ENCODE data around the gene COL11A1. TPM values are rescaled to one million over a fixed set of nuclear protein-coding genes. Genes with fewer than 3 reads are reported as not detected.

Gene COL11A1
- total and polyA plus RNA-seq, 2 experiments from 2014 or later, result 12.3 to 12.5 TPM

DNA sequence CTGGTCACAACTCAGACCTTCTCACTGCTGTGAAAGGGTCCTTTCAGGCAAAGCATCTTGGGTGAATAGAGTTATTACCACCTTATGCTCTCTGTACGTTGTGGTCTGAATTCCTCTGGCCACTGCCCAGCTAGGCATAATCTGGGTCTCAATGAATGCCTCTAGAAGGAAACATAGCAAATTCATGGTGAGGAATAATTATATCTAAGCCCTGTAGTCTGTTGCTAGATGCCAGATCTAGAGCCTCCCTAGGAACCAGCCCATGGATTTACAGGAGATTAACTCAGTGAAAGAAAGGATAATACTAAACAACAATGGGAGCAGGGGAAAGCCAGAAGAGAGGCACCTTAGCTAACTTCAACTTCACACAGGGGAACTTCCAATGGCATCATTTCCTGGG lies 2.4 kb upstream of the COL11A1 start:
- Histone ChIP-seq H3K27me3 (ENCODE audit: insufficient read depth) (peaks cover 8% of the 10 kb centered on the region), H3K79me2 (replicated peaks; ENCODE audit: insufficient read depth) (no peaks in the 10 kb centered on the region), H3K4me1 (ENCODE audit: insufficient read depth) (peaks cover 18% of the 10 kb centered on the region), H3K4me2 (no peak overlapping the region), H4K20me1 (replicated peaks; ENCODE audit: insufficient read depth) (no peaks in the 10 kb centered on the region), H3K4me3 (no peak overlapping the region), H3F3A (replicated peaks; ENCODE audit: low read depth) (no peaks in the 10 kb centered on the region), H3K27ac (ENCODE audit: low read depth) (no peak overlapping the region), H2AFZ (no peak overlapping the region), H3K9me2 (ENCODE audit: insufficient read depth) (no peaks in the 10 kb centered on the region), H3K36me3 (ENCODE audit: insufficient read depth) (no peaks in the 10 kb centered on the region)
- Mint-ChIP-seq H3K27me3 (ENCODE audit: insufficient read depth, low read depth, poor library complexity) (peaks cover 10% of the 10 kb centered on the region), H3K4me1 (peaks cover 24% of the 10 kb centered on the region), H3K9me3 (no peaks in the 10 kb centered on the region), H3K4me3 (no peak overlapping the region), H3K27ac (no peak overlapping the region), H3K36me3 (ENCODE audit: low read depth) (no peaks in the 10 kb centered on the region)
- ATAC-seq, result no peak
- TF ChIP-seq STAT1 (IDR thresholded peaks at IDR 0.05; ENCODE audit: unreplicated experiment) (no peak), ZNF114 (CRISPR knock-in tag; IDR thresholded peaks at IDR 0.05) (no peak), EZH2 (IDR thresholded peaks at IDR 0.05; ENCODE audit: low read depth, unreplicated experiment) (no peak), NANOG (IDR thresholded peaks at IDR 0.05; ENCODE audit: borderline replicate concordance) (no peak), ETS1 (IDR thresholded peaks at IDR 0.05) (no peak), ZNF462 (CRISPR knock-in tag; IDR thresholded peaks at IDR 0.05) (no peak), CREB1 (CRISPR knock-in tag; IDR thresholded peaks at IDR 0.05; ENCODE audit: low read depth) (no peak), ZNF331 (CRISPR knock-in tag; IDR thresholded peaks at IDR 0.05; ENCODE audit: low read depth) (no peak), POLR2AphosphoS5 (IDR thresholded peaks at IDR 0.05; ENCODE audit: low read depth) (no peak), EZH2phosphoT487 (IDR thresholded peaks at IDR 0.05; ENCODE audit: unreplicated experiment) (no peak), JUNB (IDR thresholded peaks at IDR 0.05; ENCODE audit: unreplicated experiment) (no peak)
- TF ChIP-seq, protein P1, sequence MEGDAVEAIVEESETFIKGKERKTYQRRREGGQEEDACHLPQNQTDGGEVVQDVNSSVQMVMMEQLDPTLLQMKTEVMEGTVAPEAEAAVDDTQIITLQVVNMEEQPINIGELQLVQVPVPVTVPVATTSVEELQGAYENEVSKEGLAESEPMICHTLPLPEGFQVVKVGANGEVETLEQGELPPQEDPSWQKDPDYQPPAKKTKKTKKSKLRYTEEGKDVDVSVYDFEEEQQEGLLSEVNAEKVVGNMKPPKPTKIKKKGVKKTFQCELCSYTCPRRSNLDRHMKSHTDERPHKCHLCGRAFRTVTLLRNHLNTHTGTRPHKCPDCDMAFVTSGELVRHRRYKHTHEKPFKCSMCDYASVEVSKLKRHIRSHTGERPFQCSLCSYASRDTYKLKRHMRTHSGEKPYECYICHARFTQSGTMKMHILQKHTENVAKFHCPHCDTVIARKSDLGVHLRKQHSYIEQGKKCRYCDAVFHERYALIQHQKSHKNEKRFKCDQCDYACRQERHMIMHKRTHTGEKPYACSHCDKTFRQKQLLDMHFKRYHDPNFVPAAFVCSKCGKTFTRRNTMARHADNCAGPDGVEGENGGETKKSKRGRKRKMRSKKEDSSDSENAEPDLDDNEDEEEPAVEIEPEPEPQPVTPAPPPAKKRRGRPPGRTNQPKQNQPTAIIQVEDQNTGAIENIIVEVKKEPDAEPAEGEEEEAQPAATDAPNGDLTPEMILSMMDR (conservative IDR thresholded peaks at IDR 0.05; ENCODE audit: low read depth in 2 of 2), result no peak
- TF ChIP-seq, protein P2, sequence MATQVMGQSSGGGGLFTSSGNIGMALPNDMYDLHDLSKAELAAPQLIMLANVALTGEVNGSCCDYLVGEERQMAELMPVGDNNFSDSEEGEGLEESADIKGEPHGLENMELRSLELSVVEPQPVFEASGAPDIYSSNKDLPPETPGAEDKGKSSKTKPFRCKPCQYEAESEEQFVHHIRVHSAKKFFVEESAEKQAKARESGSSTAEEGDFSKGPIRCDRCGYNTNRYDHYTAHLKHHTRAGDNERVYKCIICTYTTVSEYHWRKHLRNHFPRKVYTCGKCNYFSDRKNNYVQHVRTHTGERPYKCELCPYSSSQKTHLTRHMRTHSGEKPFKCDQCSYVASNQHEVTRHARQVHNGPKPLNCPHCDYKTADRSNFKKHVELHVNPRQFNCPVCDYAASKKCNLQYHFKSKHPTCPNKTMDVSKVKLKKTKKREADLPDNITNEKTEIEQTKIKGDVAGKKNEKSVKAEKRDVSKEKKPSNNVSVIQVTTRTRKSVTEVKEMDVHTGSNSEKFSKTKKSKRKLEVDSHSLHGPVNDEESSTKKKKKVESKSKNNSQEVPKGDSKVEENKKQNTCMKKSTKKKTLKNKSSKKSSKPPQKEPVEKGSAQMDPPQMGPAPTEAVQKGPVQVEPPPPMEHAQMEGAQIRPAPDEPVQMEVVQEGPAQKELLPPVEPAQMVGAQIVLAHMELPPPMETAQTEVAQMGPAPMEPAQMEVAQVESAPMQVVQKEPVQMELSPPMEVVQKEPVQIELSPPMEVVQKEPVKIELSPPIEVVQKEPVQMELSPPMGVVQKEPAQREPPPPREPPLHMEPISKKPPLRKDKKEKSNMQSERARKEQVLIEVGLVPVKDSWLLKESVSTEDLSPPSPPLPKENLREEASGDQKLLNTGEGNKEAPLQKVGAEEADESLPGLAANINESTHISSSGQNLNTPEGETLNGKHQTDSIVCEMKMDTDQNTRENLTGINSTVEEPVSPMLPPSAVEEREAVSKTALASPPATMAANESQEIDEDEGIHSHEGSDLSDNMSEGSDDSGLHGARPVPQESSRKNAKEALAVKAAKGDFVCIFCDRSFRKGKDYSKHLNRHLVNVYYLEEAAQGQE (IDR thresholded peaks at IDR 0.05; ENCODE audit: unreplicated experiment), result no peak
- no peak for DNase-seq (ENCODE audit: low spot score)

All from GM23338 (cell line).